Skeletal muscle tissue (tissue), 4 donors: ENCODE data around the gene GPR37L1. TPM values are rescaled to one million over a fixed set of nuclear protein-coding genes. Genes with fewer than 3 reads are reported as not detected.
"Not testable (repeated sequence)": the region's sequence is repeated elsewhere in the genome, so short reads cannot be mapped to it uniquely, and the experiment has no call there.

Source experiments
- H3K27ac ChIP-seq: one replicate; pipeline ENCODE4 v1.7.0; 2013; ENCODE audit warnings: mild to moderate bottlenecking, low read depth, low read length, inconsistent platforms
- H3K27me3 ChIP-seq, 3 donors: one replicate each; pipeline ENCODE4 v1.7.0; 2013; ENCODE audit warnings: low read length in 3 of 3; ENCODE audit not compliant: control insufficient read depth in 3 of 3, insufficient read depth in 3 of 3
- H3K36me3 ChIP-seq, 3 donors: one replicate each; pipeline ENCODE4 v1.7.0; 2013; ENCODE audit warnings: low read length in 3 of 3; ENCODE audit not compliant: control insufficient read depth in 3 of 3, insufficient read depth in 3 of 3
- H3K4me1 ChIP-seq, 3 donors: one replicate each; pipeline ENCODE4 v1.7.0; 2013; ENCODE audit warnings: low read length in 3 of 3, mild to moderate bottlenecking in 3 of 3; ENCODE audit not compliant: control insufficient read depth in 3 of 3, insufficient read depth in 3 of 3
- H3K4me3 ChIP-seq, 3 donors: one replicate each; pipeline ENCODE4 v1.7.0; 2013; ENCODE audit warnings: low read length in 3 of 3
- H3K9ac ChIP-seq, 3 donors: one replicate each; pipeline ENCODE4 v1.7.0; 2013; ENCODE audit warnings: low read length in 3 of 3, mild to moderate bottlenecking in 3 of 3, moderate library complexity in 2 of 3, low read depth in 1 of 3
- H3K9me3 ChIP-seq, 3 donors: one replicate each; pipeline ENCODE4 v1.7.0; 2013; ENCODE audit warnings: low read length in 3 of 3; ENCODE audit not compliant: control insufficient read depth in 3 of 3
- total RNA-seq: library from RNA; depleted of rRNA; stranded (reverse); fragments of >200 nt; gene quantifications from one replicate; pipeline ENCODE4 v1.2.3, GENCODE V29; 2014
- donor health status: Osteomylitis.

Gene GPR37L1
- total RNA-seq, 1 donor from 2014 or later, result under 0.01 TPM

GRCh38 chr1:202133001-202133400 lies 10.3 kb downstream of the GPR37L1 start:
- peak overlapping the region; percentile 65 to 74 (median 70) for H3K9ac ChIP-seq
- H3K27ac ChIP-seq, result peak overlapping the region; percentile 80
- H3K4me1 ChIP-seq, result peaks cover 15 to 37% (median 26%) of the 10 kb centered on the region in 3 donors
- H3K36me3 ChIP-seq, result peaks cover 26 to 31% (median 29%) of the 10 kb centered on the region in 3 donors
- peak overlapping the region in 2 of 3 donors; percentile 13 to 56 for H3K4me3 ChIP-seq
- H3K27me3 ChIP-seq, result peaks cover 0 to 10% (median 0%) of the 10 kb centered on the region in 3 donors
- no peaks in the 10 kb centered on the region for H3K9me3 ChIP-seq

- H3K27ac ChIP-seq, result peak overlapping the region; percentile 80
Measured at GRCh38 chr1:202133496-202133895, 10.8 kb downstream of the GPR37L1 start.

GRCh38 chr1:202133989-202134388 lies 11.3 kb downstream of the GPR37L1 start:
- Histone ChIP-seq H3K4me3 (no peak overlapping the region), H3K4me1 (peaks cover 15 to 37% (median 26%) of the 10 kb centered on the region in 3 donors), H3K27me3 (peaks cover 0 to 10% (median 0%) of the 10 kb centered on the region in 3 donors), H3K9ac (no peak overlapping the region), H3K27ac (no peak overlapping the region), H3K36me3 (peaks cover 29 to 33% (median 30%) of the 10 kb centered on the region in 3 donors), H3K9me3 (no peaks in the 10 kb centered on the region)

More at GRCh38 chr1:202133496-202133895, 10.8 kb downstream of the GPR37L1 start:
- H3K27me3 ChIP-seq, result peaks cover 0 to 10% (median 0%) of the 10 kb centered on the region in 3 donors
- peaks cover 15 to 37% (median 26%) of the 10 kb centered on the region in 3 donors for H3K4me1 ChIP-seq
- H3K36me3 ChIP-seq, result peaks cover 29 to 33% (median 30%) of the 10 kb centered on the region in 3 donors
- no peaks in the 10 kb centered on the region for H3K9me3 ChIP-seq
- no peak overlapping the region for H3K4me3 ChIP-seq
- H3K9ac ChIP-seq, result no peak overlapping the region

GRCh38 chr1:202134645-202135172 lies 12.0 kb downstream of the GPR37L1 start:
- H3K9ac ChIP-seq, result no peak overlapping the region
- H3K4me3 ChIP-seq, result no peak overlapping the region
- H3K36me3 ChIP-seq, result peaks cover 29 to 33% (median 30%) of the 10 kb centered on the region in 3 donors
- peaks cover 0 to 10% (median 0%) of the 10 kb centered on the region in 3 donors for H3K27me3 ChIP-seq
- H3K9me3 ChIP-seq, result no peaks in the 10 kb centered on the region
- no peak overlapping the region for H3K27ac ChIP-seq
- peaks cover 15 to 37% (median 26%) of the 10 kb centered on the region in 3 donors for H3K4me1 ChIP-seq

- Histone ChIP-seq H3K9me3 (no peaks in the 10 kb centered on the region), H3K27ac (no peak overlapping the region), H3K4me3 (no peak overlapping the region), H3K36me3 (peaks cover 29 to 33% (median 30%) of the 10 kb centered on the region in 3 donors), H3K27me3 (peaks cover 0 to 9% (median 0%) of the 10 kb centered on the region in 3 donors), H3K9ac (no peak overlapping the region), H3K4me1 (peaks cover 15 to 35% (median 24%) of the 10 kb centered on the region in 3 donors)
Measured at GRCh38 chr1:202135221-202135721, 12.6 kb downstream of the GPR37L1 start.

GRCh38 chr1:202140833-202141232 lies 18.1 kb downstream of the GPR37L1 start:
- Histone ChIP-seq H3K4me3 (no peak overlapping the region), H3K27ac (no peak overlapping the region), H3K4me1 (peaks cover 23 to 28% (median 24%) of the 10 kb centered on the region in 3 donors), H3K27me3 (no peaks in the 10 kb centered on the region), H3K36me3 (peaks cover 7 to 16% (median 12%) of the 10 kb centered on the region in 3 donors), H3K9ac (no peak overlapping the region), H3K9me3 (no peaks in the 10 kb centered on the region)

- not testable (repeated sequence) for H3K27ac ChIP-seq, H3K27me3 ChIP-seq, H3K4me3 ChIP-seq, H3K9ac ChIP-seq, H3K9me3 ChIP-seq
- peaks cover 7 to 15% (median 10%) of the 10 kb centered on the region in 3 donors for H3K36me3 ChIP-seq
- H3K4me1 ChIP-seq, result peaks cover 23 to 27% (median 24%) of the 10 kb centered on the region in 3 donors
Measured at GRCh38 chr1:202141468-202141867, 18.8 kb downstream of the GPR37L1 start.

GRCh38 chr1:202143011-202143767 lies 20.5 kb downstream of the GPR37L1 start:
- H3K9ac ChIP-seq, result peak overlapping the region; percentile 91 to 93 (median 92)

GRCh38 chr1:202143768-202144401 lies 21.2 kb downstream of the GPR37L1 start:
- Histone ChIP-seq H3K27ac (peak overlapping the region; percentile 86), H3K36me3 (peaks cover 0 to 5% (median 0%) of the 10 kb centered on the region in 3 donors), H3K4me1 (peaks cover 23 to 27% (median 24%) of the 10 kb centered on the region in 3 donors), H3K9ac (peak overlapping the region; percentile 91 to 93 (median 92)), H3K27me3 (no peaks in the 10 kb centered on the region), H3K4me3 (peak overlapping the region; percentile 71 to 90 (median 85)), H3K9me3 (no peaks in the 10 kb centered on the region)

More at GRCh38 chr1:202143011-202143767, 20.5 kb downstream of the GPR37L1 start:
- Histone ChIP-seq H3K36me3 (peaks cover 0 to 5% (median 4%) of the 10 kb centered on the region in 3 donors), H3K4me3 (peak overlapping the region; percentile 71 to 90 (median 85)), H3K27me3 (no peaks in the 10 kb centered on the region), H3K27ac (peak overlapping the region; percentile 86), H3K9me3 (no peaks in the 10 kb centered on the region), H3K4me1 (peaks cover 23 to 27% (median 24%) of the 10 kb centered on the region in 3 donors)
